Activated CD8-positive, alpha-beta memory T cell treated with anti-CD3 and anti-CD28 coated beads, Interleukin-2, amount 50 U/mL, for 4 hours (primary cell): ENCODE measurements around the gene HP1BP3.

Source experiments
- DNase-seq: peaks from one replicate; pipeline ENCODE4 v3.0.0-alpha.2; 2020

The HP1BP3 gene

GRCh38 chr1:20763417-20763816 lies 23.7 kb downstream of the HP1BP3 start:
- no peak for DNase-seq

- DNase-seq = no peak
Observed at GRCh38 chr1:20760322-20760721, 26.8 kb downstream of the HP1BP3 start.

- DNase-seq = no peak
Observed at GRCh38 chr1:20753589-20753988, 33.5 kb downstream of the HP1BP3 start.

GRCh38 chr1:20751462-20751990 lies 35.6 kb downstream of the HP1BP3 start:
- DNase-seq = no peak

GRCh38 chr1:20742671-20743070 lies 44.4 kb downstream of the HP1BP3 start:
- no peak for DNase-seq

GRCh38 chr1:20740781-20741180 lies 46.3 kb downstream of the HP1BP3 start:
- no peak for DNase-seq

- DNase-seq = no peak
Observed at GRCh38 chr1:20739225-20739624, 47.9 kb downstream of the HP1BP3 start.

- no peak for DNase-seq
Observed at GRCh38 chr1:20735581-20736111, 51.5 kb downstream of the HP1BP3 start.

GRCh38 chr1:20733360-20733975 lies 53.6 kb downstream of the HP1BP3 start:
- no peak for DNase-seq

GRCh38 chr1:20732588-20733359 lies 54.3 kb downstream of the HP1BP3 start, which contains the start of gene SH2D5:
Gene SH2D5, minus strand, starts transcription at chr1:20732703. Its CDS starts 4,659 bp downstream, at chr1:20728044.
- DNase-seq = peak; percentile 71

- DNase-seq = peak; percentile 71
Observed at GRCh38 chr1:20732071-20732587, 55.0 kb downstream of the HP1BP3 start.

- DNase-seq = no peak
Observed at GRCh38 chr1:20731057-20731991, 55.8 kb downstream of the HP1BP3 start.

GRCh38 chr1:20730690-20731056 lies 56.4 kb downstream of the HP1BP3 start:
- DNase-seq = no peak

- no peak for DNase-seq
Observed at GRCh38 chr1:20729990-20730689, 57.0 kb downstream of the HP1BP3 start.

- DNase-seq = no peak
Observed at GRCh38 chr1:20729155-20729931, 57.8 kb downstream of the HP1BP3 start.

GRCh38 chr1:20728371-20729154 lies 58.5 kb downstream of the HP1BP3 start:
- no peak for DNase-seq

GRCh38 chr1:20727746-20728316 lies 59.3 kb downstream of the HP1BP3 start:
- DNase-seq = no peak

- DNase-seq = no peak
Observed at GRCh38 chr1:20726932-20727745, 60.0 kb downstream of the HP1BP3 start.
